Measurements from ENCODE around the gene TARBP1. TPM values are rescaled to one million over a fixed set of nuclear protein-coding genes. Genes with fewer than 3 reads are reported as not detected.
A peak's percentile ranks its signal among the peaks of the same experiment; 100 is the strongest.
"Not testable (repeated sequence)": the region's sequence is repeated elsewhere in the genome, so short reads cannot be mapped to it uniquely, and the experiment has no call there.

TARBP1 gene
- total RNA-seq, 4 donors from 2014 or later = 13.8 to 23.0 (median 16.3) TPM

- DNase-seq (ENCODE audit: low spot score in 2 of 2) = no peak
- no peak overlapping the region for H3K4me3 ChIP-seq (ENCODE audit: low read depth, poor library complexity, severe bottlenecking)
- WGBS, 2 donors = 91 to 92% methylated on average over 10 of the region's 10 CpGs
- intact Hi-C loops (cut with DNase I; ENCODE audit: low total_unique reads) = no loop called here
- TF ChIP-seq POLR2A (IDR thresholded peaks at IDR 0.05) = no peak
- TF ChIP-seq, protein P1, sequence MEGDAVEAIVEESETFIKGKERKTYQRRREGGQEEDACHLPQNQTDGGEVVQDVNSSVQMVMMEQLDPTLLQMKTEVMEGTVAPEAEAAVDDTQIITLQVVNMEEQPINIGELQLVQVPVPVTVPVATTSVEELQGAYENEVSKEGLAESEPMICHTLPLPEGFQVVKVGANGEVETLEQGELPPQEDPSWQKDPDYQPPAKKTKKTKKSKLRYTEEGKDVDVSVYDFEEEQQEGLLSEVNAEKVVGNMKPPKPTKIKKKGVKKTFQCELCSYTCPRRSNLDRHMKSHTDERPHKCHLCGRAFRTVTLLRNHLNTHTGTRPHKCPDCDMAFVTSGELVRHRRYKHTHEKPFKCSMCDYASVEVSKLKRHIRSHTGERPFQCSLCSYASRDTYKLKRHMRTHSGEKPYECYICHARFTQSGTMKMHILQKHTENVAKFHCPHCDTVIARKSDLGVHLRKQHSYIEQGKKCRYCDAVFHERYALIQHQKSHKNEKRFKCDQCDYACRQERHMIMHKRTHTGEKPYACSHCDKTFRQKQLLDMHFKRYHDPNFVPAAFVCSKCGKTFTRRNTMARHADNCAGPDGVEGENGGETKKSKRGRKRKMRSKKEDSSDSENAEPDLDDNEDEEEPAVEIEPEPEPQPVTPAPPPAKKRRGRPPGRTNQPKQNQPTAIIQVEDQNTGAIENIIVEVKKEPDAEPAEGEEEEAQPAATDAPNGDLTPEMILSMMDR (IDR thresholded peaks at IDR 0.05) = no peak
Observed at GRCh38 chr1:234381699-234382555, 97.1 kb downstream of the TARBP1 start.

DNA sequence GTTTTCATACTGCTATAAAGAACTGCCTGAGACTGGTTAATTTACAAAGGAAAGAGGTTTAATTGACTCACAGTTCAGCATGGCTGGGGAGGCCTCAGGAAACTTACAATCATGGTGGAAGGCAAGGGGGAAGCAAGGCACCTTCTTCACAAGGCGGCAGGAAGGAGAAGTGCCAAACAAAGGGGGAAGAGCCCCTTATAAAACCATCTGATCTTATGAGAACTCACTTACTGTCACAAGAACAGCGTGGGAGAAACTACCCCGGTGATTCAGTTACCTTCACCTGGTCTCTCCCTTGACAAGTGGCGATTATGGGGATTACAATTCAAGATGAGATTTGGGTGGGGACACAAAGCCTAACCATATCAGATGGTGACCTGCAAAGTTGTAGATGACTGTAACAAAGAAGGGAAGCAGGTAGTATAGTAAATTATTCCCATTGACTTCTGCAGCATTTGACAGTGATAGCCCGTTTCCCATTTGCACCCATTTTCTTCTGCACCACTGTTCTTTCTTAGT is 99.3 kb downstream of the TARBP1 start:
- 96% methylated on average over 5 of the region's 5 CpGs for WGBS, 2 donors
- intact Hi-C loops (cut with DNase I; ENCODE audit: low total_unique reads); DNase-seq (ENCODE audit: low spot score in 2 of 2); H3K4me3 ChIP-seq (ENCODE audit: low read depth, poor library complexity, severe bottlenecking): not testable (repeated sequence)

DNA sequence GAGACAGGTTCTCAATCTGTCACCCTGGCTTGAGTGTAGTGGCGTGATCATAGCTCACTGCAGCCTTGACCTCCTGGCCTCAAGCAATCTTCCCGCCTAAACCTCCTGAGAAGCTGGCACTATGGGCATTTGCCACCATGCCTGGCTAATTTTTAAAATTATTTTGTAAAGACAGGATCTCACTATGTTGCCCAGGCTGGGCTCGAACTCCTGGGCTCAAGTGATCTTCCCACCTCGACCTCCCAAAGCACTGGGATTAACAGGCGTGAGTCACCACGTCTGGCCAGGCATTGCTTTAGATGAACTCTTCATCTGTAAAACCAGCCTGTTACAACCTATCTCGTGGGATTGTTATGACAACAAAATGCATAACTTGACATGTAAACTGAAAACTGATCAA is 103.3 kb downstream of the TARBP1 start:
- intact Hi-C loops (cut with DNase I; ENCODE audit: low total_unique reads) = no loop called here
- WGBS, 2 donors = 90 to 91% methylated on average over 7 of the region's 7 CpGs
- H3K4me3 ChIP-seq (ENCODE audit: low read depth, poor library complexity, severe bottlenecking) = no peak overlapping the region
- DNase-seq (ENCODE audit: low spot score in 2 of 2) = no peak
- TF ChIP-seq, protein P1 (IDR thresholded peaks at IDR 0.05) = no peak
- no peak for TF ChIP-seq POLR2A (IDR thresholded peaks at IDR 0.05)

GRCh38 chr1:234373959-234374254 is 105.1 kb downstream of the TARBP1 start:
- peak overlapping the region; percentile 77 for H3K4me3 ChIP-seq (ENCODE audit: low read depth, poor library complexity, severe bottlenecking)
- WGBS, 2 donors = 7 to 8% methylated on average over 6 of the region's 6 CpGs
- TF ChIP-seq POLR2A (IDR thresholded peaks at IDR 0.05) = no peak
- TF ChIP-seq, protein P1 (IDR thresholded peaks at IDR 0.05) = no peak
- no peak for DNase-seq (ENCODE audit: low spot score in 2 of 2)
- intact Hi-C loops (cut with DNase I; ENCODE audit: low total_unique reads) = no loop called here

- DNase-seq (ENCODE audit: low spot score in 2 of 2) = peak; percentile 92 to 98
- H3K4me3 ChIP-seq (ENCODE audit: low read depth, poor library complexity, severe bottlenecking) = peak within 1 kb of the TSS; percentile 77
- WGBS, 2 donors = 0 to 1% methylated on average over 53 to 60 of the region's 62 CpGs
- TF ChIP-seq POLR2A (IDR thresholded peaks at IDR 0.05) = no peak
- TF ChIP-seq, protein P1 (IDR thresholded peaks at IDR 0.05) = no peak
- intact Hi-C loops (cut with DNase I; ENCODE audit: low total_unique reads) = no loop called here
Observed at GRCh38 chr1:234373064-234373958, 105.7 kb downstream of the TARBP1 start, which contains the start of gene COA6. TSS of gene COA6 (plus strand) at chr1:234373456. CDS start at chr1:234373467, 11 bp downstream.
